ENCODE measurements around the gene DENND2D. TPM values are rescaled to one million over a fixed set of nuclear protein-coding genes. Genes with fewer than 3 reads are reported as not detected.

The DENND2D gene
- total RNA-seq, 1 experiment from 2014 or later = 2.1 TPM

DNA sequence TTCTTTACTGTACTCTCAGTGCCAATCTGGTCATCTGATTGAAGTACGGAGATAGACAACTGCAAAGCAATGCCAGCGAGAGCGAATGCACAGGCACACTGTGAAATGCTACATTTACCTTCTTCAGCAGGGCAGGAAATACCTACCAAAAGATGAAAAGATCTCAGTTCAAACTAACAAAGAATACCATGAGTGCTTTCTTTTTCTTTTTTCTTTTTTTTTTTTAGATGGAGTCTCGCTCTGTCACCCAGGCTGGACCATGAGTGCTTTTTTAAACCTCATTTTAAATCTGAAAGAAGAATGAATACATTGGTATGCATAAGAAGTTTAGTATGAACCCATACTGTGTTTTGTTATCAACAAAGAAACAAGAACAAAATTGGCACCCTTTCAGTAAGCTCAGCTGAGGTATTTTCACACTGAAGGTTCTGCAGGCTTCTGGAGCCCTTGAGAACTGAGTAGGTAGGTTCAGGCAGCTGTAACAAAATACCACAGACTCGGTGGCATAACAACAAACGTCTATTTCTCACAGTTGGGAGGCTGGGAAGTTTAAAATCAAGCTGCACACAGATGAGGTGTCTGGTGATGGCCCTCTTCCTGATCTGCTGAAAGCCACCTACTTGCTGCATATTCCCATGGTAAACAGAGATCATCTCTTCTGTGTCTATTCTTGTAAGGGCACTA, 25.4 kb upstream of the DENND2D start:
- DNase-seq (ENCODE audit: low spot score) (no peak), ATAC-seq (no peak)
- H3K27me3 Mint-ChIP-seq (ENCODE audit: low read depth) = peaks cover 4% of the 10 kb centered on the region
- no peaks in the 10 kb centered on the region for H3K9me3 Mint-ChIP-seq
- ChIA-PET POLR2A (no interaction called here), CTCF (interaction anchor here (5.8 kb wide), 1 partner anchor 175 kb away, joined by 63 read pairs; no protein-coding TSS in a partner anchor)
- H3K27ac Mint-ChIP-seq = no peak overlapping the region
- H3K4me3 Mint-ChIP-seq = no peak overlapping the region
- peaks cover 27% of the 10 kb centered on the region for H3K4me1 Mint-ChIP-seq
- H3K36me3 Mint-ChIP-seq = no peaks in the 10 kb centered on the region
- TF ChIP-seq, protein P1, sequence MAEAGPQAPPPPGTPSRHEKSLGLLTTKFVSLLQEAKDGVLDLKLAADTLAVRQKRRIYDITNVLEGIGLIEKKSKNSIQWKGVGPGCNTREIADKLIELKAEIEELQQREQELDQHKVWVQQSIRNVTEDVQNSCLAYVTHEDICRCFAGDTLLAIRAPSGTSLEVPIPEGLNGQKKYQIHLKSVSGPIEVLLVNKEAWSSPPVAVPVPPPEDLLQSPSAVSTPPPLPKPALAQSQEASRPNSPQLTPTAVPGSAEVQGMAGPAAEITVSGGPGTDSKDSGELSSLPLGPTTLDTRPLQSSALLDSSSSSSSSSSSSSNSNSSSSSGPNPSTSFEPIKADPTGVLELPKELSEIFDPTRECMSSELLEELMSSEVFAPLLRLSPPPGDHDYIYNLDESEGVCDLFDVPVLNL (CRISPR knock-in tag; IDR thresholded peaks at IDR 0.05; ENCODE audit: borderline replicate concordance, low read depth) = no peak
- TF ChIP-seq NR1H2 (CRISPR knock-in tag; IDR thresholded peaks at IDR 0.05) = no peak
- no peak for TF ChIP-seq TEAD4 (CRISPR knock-in tag; IDR thresholded peaks at IDR 0.05)
- no peak for TF ChIP-seq ESRRA (CRISPR knock-in tag; IDR thresholded peaks at IDR 0.05; ENCODE audit: borderline replicate concordance)
- no peak for TF ChIP-seq FOXP1 (CRISPR knock-in tag; IDR thresholded peaks at IDR 0.05; ENCODE audit: borderline replicate concordance)
- TF ChIP-seq ZNF138 (CRISPR knock-in tag; conservative IDR thresholded peaks at IDR 0.05) = no peak
- no peak for TF ChIP-seq MXD4 (CRISPR knock-in tag; IDR thresholded peaks at IDR 0.05; ENCODE audit: borderline replicate concordance)
- TF ChIP-seq, protein P2, sequence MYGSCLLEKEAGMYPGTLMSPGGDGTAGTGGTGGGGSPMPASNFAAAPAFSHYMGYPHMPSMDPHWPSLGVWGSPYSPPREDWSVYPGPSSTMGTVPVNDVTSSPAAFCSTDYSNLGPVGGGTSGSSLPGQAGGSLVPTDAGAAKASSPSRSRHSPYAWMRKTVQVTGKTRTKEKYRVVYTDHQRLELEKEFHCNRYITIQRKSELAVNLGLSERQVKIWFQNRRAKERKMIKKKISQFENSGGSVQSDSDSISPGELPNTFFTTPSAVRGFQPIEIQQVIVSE (CRISPR knock-in tag; IDR thresholded peaks at IDR 0.05; ENCODE audit: borderline replicate concordance) = no peak
- TF ChIP-seq, protein P3, sequence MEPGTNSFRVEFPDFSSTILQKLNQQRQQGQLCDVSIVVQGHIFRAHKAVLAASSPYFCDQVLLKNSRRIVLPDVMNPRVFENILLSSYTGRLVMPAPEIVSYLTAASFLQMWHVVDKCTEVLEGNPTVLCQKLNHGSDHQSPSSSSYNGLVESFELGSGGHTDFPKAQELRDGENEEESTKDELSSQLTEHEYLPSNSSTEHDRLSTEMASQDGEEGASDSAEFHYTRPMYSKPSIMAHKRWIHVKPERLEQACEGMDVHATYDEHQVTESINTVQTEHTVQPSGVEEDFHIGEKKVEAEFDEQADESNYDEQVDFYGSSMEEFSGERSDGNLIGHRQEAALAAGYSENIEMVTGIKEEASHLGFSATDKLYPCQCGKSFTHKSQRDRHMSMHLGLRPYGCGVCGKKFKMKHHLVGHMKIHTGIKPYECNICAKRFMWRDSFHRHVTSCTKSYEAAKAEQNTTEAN (CRISPR knock-in tag; IDR thresholded peaks at IDR 0.05) = no peak
- TF ChIP-seq, protein P4, sequence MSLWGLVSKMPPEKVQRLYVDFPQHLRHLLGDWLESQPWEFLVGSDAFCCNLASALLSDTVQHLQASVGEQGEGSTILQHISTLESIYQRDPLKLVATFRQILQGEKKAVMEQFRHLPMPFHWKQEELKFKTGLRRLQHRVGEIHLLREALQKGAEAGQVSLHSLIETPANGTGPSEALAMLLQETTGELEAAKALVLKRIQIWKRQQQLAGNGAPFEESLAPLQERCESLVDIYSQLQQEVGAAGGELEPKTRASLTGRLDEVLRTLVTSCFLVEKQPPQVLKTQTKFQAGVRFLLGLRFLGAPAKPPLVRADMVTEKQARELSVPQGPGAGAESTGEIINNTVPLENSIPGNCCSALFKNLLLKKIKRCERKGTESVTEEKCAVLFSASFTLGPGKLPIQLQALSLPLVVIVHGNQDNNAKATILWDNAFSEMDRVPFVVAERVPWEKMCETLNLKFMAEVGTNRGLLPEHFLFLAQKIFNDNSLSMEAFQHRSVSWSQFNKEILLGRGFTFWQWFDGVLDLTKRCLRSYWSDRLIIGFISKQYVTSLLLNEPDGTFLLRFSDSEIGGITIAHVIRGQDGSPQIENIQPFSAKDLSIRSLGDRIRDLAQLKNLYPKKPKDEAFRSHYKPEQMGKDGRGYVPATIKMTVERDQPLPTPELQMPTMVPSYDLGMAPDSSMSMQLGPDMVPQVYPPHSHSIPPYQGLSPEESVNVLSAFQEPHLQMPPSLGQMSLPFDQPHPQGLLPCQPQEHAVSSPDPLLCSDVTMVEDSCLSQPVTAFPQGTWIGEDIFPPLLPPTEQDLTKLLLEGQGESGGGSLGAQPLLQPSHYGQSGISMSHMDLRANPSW (CRISPR knock-in tag; conservative IDR thresholded peaks at IDR 0.05; ENCODE audit: low read depth) = no peak
- no peak for TF ChIP-seq ZNF219 (CRISPR knock-in tag; IDR thresholded peaks at IDR 0.05; ENCODE audit: borderline replicate concordance)
- TF ChIP-seq, protein P5, sequence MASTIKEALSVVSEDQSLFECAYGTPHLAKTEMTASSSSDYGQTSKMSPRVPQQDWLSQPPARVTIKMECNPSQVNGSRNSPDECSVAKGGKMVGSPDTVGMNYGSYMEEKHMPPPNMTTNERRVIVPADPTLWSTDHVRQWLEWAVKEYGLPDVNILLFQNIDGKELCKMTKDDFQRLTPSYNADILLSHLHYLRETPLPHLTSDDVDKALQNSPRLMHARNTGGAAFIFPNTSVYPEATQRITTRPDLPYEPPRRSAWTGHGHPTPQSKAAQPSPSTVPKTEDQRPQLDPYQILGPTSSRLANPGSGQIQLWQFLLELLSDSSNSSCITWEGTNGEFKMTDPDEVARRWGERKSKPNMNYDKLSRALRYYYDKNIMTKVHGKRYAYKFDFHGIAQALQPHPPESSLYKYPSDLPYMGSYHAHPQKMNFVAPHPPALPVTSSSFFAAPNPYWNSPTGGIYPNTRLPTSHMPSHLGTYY (CRISPR knock-in tag; IDR thresholded peaks at IDR 0.05) = no peak
- no peak for TF ChIP-seq TEAD1 (CRISPR knock-in tag; IDR thresholded peaks at IDR 0.05)
- TF ChIP-seq ZNF232 (CRISPR knock-in tag; IDR thresholded peaks at IDR 0.05) = no peak
- TF ChIP-seq ZNF671 (CRISPR knock-in tag; IDR thresholded peaks at IDR 0.05) = no peak
- TF ChIP-seq, protein P6, sequence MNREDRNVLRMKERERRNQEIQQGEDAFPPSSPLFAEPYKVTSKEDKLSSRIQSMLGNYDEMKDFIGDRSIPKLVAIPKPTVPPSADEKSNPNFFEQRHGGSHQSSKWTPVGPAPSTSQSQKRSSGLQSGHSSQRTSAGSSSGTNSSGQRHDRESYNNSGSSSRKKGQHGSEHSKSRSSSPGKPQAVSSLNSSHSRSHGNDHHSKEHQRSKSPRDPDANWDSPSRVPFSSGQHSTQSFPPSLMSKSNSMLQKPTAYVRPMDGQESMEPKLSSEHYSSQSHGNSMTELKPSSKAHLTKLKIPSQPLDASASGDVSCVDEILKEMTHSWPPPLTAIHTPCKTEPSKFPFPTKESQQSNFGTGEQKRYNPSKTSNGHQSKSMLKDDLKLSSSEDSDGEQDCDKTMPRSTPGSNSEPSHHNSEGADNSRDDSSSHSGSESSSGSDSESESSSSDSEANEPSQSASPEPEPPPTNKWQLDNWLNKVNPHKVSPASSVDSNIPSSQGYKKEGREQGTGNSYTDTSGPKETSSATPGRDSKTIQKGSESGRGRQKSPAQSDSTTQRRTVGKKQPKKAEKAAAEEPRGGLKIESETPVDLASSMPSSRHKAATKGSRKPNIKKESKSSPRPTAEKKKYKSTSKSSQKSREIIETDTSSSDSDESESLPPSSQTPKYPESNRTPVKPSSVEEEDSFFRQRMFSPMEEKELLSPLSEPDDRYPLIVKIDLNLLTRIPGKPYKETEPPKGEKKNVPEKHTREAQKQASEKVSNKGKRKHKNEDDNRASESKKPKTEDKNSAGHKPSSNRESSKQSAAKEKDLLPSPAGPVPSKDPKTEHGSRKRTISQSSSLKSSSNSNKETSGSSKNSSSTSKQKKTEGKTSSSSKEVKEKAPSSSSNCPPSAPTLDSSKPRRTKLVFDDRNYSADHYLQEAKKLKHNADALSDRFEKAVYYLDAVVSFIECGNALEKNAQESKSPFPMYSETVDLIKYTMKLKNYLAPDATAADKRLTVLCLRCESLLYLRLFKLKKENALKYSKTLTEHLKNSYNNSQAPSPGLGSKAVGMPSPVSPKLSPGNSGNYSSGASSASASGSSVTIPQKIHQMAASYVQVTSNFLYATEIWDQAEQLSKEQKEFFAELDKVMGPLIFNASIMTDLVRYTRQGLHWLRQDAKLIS (CRISPR knock-in tag; IDR thresholded peaks at IDR 0.05; ENCODE audit: borderline replicate concordance) = no peak
